Coronary artery (tissue), 2 donors: ENCODE data around the gene AGRN.

Source experiments
- DNase-seq: peaks from one replicate; pipeline ENCODE4 v3.0.0-alpha.2; 2017; ENCODE audit warnings: low spot score
- H3K27ac ChIP-seq, 2 donors: fragments of 200-600 bp; sonication (generic); one replicate each; pipeline ENCODE4 v1.5.1; 2016 to 2019
- H3K4me3 ChIP-seq: fragments of 200-600 bp; sonication (generic); 2 replicates; pipeline ENCODE4 v1.5.1; 2016; ENCODE audit warnings: mild to moderate bottlenecking, moderate library complexity
- CTCF ChIP-seq: fragments of 200-600 bp; sonication (generic); IDR thresholded peaks from one replicate; pipeline ENCODE4 v1.5.1; 2019; ENCODE audit warnings: antibody characterized with exemption

AGRN gene

GRCh38 chr1:1044455-1045078, 24.6 kb downstream of the AGRN start:
- H3K4me3 ChIP-seq = no peak overlapping the region
- H3K27ac ChIP-seq = no peak overlapping the region
- no peak for DNase-seq
- no peak for TF ChIP-seq CTCF

DNA sequence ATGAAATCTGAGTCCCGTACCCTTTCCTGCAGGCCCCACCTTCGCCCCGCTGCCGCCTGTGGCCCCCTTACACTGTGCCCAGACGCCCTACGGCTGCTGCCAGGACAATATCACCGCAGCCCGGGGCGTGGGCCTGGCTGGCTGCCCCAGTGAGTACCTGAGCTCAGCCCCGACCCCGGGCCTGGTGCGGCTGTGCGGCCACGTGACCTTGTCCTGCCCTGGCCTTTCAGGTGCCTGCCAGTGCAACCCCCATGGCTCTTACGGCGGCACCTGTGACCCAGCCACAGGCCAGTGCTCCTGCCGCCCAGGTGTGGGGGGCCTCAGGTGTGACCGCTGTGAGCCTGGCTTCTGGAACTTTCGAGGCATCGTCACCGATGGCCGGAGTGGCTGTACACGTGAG, 25.2 kb downstream of the AGRN start:
- TF ChIP-seq CTCF = no peak
- no peak overlapping the region for H3K27ac ChIP-seq
- no peak overlapping the region for H3K4me3 ChIP-seq
- DNase-seq = no peak

DNA sequence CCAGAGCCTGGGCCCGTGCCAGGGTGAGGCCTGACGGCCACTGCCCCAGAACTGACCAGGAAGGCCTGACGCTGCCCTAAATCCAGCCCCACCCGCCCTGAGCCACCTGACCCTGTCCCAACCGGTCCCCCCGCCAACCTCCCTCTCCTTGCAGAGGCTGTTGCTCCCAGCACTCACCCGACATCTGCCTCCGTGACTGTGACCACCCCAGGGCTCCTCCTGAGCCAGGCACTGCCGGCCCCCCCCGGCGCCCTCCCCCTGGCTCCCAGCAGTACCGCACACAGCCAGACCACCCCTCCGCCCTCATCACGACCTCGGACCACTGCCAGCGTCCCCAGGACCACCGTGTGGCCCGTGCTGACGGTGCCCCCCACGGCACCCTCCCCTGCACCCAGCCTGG, 26.3 kb downstream of the AGRN start:
- no peak overlapping the region for H3K27ac ChIP-seq
- TF ChIP-seq CTCF = no peak
- DNase-seq = no peak
- H3K4me3 ChIP-seq = no peak overlapping the region

DNA sequence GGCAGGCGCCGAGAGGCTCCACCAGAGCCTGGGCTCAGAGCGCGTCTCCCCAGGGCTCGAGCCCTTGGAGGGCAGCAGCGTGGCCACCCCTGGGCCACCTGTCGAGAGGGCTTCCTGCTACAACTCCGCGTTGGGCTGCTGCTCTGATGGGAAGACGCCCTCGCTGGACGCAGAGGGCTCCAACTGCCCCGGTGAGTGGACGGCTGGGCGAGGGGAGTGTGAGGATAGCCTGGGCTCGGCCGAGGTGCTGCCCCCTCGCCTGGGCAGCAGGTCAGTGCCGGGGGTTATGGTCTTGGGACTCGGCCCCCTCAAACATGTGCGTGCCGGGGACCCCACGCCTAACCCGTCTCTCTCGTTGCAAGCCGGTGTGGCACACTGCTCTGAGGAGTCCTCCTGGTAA, 26.8 kb downstream of the AGRN start:
- Histone ChIP-seq H3K4me3 (no peak overlapping the region), H3K27ac (no peak overlapping the region)
- no peak for DNase-seq
- TF ChIP-seq CTCF = no peak

DNA sequence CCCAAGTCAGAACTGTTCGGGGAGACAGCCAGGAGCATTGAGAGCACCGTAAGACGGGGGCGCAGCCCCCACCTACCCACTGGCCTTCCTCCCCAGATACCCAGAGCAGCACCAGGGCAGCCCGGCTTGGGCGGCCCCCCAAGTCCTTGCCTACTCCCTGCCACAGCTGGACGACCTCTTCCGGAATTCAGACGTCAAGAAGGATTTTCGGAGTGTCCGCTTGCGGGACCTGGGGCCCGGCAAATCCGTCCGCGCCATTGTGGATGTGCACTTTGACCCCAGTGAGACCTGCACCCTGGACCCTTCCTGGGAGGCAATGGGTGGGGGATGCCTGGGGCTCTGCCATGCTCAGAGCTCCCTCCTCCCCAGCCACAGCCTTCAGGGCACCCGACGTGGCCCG, 27.5 kb downstream of the AGRN start:
- Histone ChIP-seq H3K27ac (no peak overlapping the region), H3K4me3 (no peak overlapping the region)
- DNase-seq = no peak
- TF ChIP-seq CTCF = no peak

GRCh38 chr1:1047963-1048362, 28.0 kb downstream of the AGRN start:
- DNase-seq = no peak
- Histone ChIP-seq H3K27ac (no peak overlapping the region), H3K4me3 (no peak overlapping the region)
- no peak for TF ChIP-seq CTCF

DNA sequence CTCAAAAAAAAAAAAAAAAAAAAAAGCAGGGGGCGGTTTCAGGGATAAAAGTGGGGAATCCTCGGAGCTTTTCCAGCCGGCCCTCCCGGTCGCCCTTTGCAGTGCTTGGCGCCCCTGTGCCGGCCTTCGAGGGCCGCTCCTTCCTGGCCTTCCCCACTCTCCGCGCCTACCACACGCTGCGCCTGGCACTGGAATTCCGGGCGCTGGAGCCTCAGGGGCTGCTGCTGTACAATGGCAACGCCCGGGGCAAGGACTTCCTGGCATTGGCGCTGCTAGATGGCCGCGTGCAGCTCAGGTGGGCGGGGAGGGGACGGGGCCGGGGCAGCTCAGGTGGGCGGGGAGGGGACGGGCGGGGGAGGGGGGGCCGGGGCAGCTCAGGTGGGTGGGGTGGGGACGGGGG, 28.8 kb downstream of the AGRN start:
- no peak overlapping the region for H3K27ac ChIP-seq
- DNase-seq = no peak
- no peak overlapping the region for H3K4me3 ChIP-seq
- no peak for TF ChIP-seq CTCF
